H9 (cell line): ENCODE measurements around the gene USP47. TPM values are rescaled to one million over a fixed set of nuclear protein-coding genes. Genes with fewer than 3 reads are reported as not detected.

Experiments used
- DNase-seq: peaks from one replicate; pipeline ENCODE4 v3.0.0-alpha.2; 2017
- H2AFZ ChIP-seq: one replicate; pipeline ENCODE4 v1.6.1; 2013; ENCODE audit warnings: mild to moderate bottlenecking, low read length, control low read depth, moderate library complexity
- H2AK5ac ChIP-seq: 2 replicates; pipeline ENCODE4 v1.6.1; 2013; ENCODE audit warnings: low read length, control low read depth, mixed read lengths; ENCODE audit not compliant: insufficient read length
- H2BK120ac ChIP-seq: one replicate; pipeline ENCODE4 v1.6.1; 2013; ENCODE audit warnings: low read depth, mild to moderate bottlenecking, low read length, control low read depth, inconsistent platforms; ENCODE audit not compliant: poor library complexity, severe bottlenecking
- H2BK12ac ChIP-seq: 2 replicates; pipeline ENCODE4 v1.6.1; 2013; ENCODE audit warnings: low read length, control low read depth, mixed read lengths, low read depth; ENCODE audit not compliant: insufficient read length
- H2BK15ac ChIP-seq: 2 replicates; pipeline ENCODE4 v1.6.1; 2013; ENCODE audit warnings: low read depth, low read length, control low read depth
- H2BK20ac ChIP-seq: one replicate; pipeline ENCODE4 v1.6.1; 2013; ENCODE audit warnings: low read depth, mild to moderate bottlenecking, low read length, control low read depth, inconsistent platforms; ENCODE audit not compliant: poor library complexity, severe bottlenecking
- H2BK5ac ChIP-seq: 2 replicates; pipeline ENCODE4 v1.6.1; 2013; ENCODE audit warnings: low read length, control low read depth, mixed read lengths; ENCODE audit not compliant: insufficient read length
- H3K14ac ChIP-seq: 2 replicates; pipeline ENCODE4 v1.6.1; 2013; ENCODE audit warnings: low read length, control low read depth; ENCODE audit not compliant: insufficient read depth
- H3K18ac ChIP-seq: 2 replicates; pipeline ENCODE4 v1.6.1; 2013; ENCODE audit warnings: low read depth, mild to moderate bottlenecking, mixed read lengths, low read length, control low read depth; ENCODE audit not compliant: insufficient read length
- H3K23ac ChIP-seq: 2 replicates; pipeline ENCODE4 v1.6.1; 2013; ENCODE audit warnings: low read length, control low read depth, mixed read lengths, low read depth; ENCODE audit not compliant: insufficient read length
- H3K23me2 ChIP-seq: 2 replicates; pipeline ENCODE4 v1.6.1; 2013; ENCODE audit warnings: low read depth, mild to moderate bottlenecking, mixed read lengths, low read length, control low read depth; ENCODE audit not compliant: insufficient read length, poor library complexity, severe bottlenecking
- H3K27ac ChIP-seq: 2 replicates; pipeline ENCODE4 v1.5.1; 2013; ENCODE audit warnings: low read length, control low read depth, mixed read lengths, low read depth; ENCODE audit not compliant: insufficient read length
- H3K27me3 ChIP-seq: 2 replicates; pipeline ENCODE4 v1.6.1; 2013; ENCODE audit warnings: low read length, control low read depth, inconsistent platforms; ENCODE audit not compliant: insufficient read depth
- H3K4ac ChIP-seq: 2 replicates; pipeline ENCODE4 v1.6.1; 2013; ENCODE audit warnings: low read depth, mild to moderate bottlenecking, control low read depth, inconsistent platforms, low read length, moderate library complexity
- H3K4me1 ChIP-seq: 2 replicates; pipeline ENCODE4 v1.6.1; 2013; ENCODE audit warnings: low read length, control low read depth, inconsistent platforms; ENCODE audit not compliant: insufficient read depth
- H3K4me2 ChIP-seq: 2 replicates; pipeline ENCODE4 v1.6.1; 2013; ENCODE audit warnings: low read length, control low read depth, mixed read lengths; ENCODE audit not compliant: insufficient read length, insufficient read depth
- H3K56ac ChIP-seq: 2 replicates; pipeline ENCODE4 v1.6.1; 2013; ENCODE audit warnings: low read depth, mild to moderate bottlenecking, mixed read lengths, low read length, control low read depth; ENCODE audit not compliant: insufficient read length
- H3K79me1 ChIP-seq: 2 replicates; pipeline ENCODE4 v1.6.1; 2013; ENCODE audit warnings: low read depth, mild to moderate bottlenecking, moderate library complexity, low read length, control low read depth, inconsistent platforms; ENCODE audit not compliant: insufficient read depth, poor library complexity, severe bottlenecking
- H3K79me2 ChIP-seq: 2 replicates; pipeline ENCODE4 v1.6.1; 2013; ENCODE audit warnings: low read length, control low read depth, inconsistent platforms; ENCODE audit not compliant: insufficient read depth
- H3K9ac ChIP-seq: 2 replicates; pipeline ENCODE4 v1.6.1; 2013; ENCODE audit warnings: low read length, control low read depth, mixed read lengths; ENCODE audit not compliant: insufficient read length; ENCODE audit errors: extremely low read depth
- H3K9me3 ChIP-seq: one replicate; pipeline ENCODE4 v1.6.1; 2013; ENCODE audit warnings: low read depth, low read length, inconsistent platforms; ENCODE audit not compliant: control insufficient read depth
- H3T11ph ChIP-seq: one replicate; pipeline ENCODE4 v1.6.1; 2013; ENCODE audit warnings: mild to moderate bottlenecking, low read length, control low read depth, inconsistent platforms
- H4K20me1 ChIP-seq: one replicate; pipeline ENCODE4 v1.6.1; 2013; ENCODE audit not compliant: control insufficient read depth, insufficient read length, insufficient read depth
- H4K5ac ChIP-seq: 2 replicates; pipeline ENCODE4 v1.6.1; 2013; ENCODE audit warnings: low read depth, mild to moderate bottlenecking, mixed read lengths, low read length, control low read depth; ENCODE audit not compliant: insufficient read length
- H4K8ac ChIP-seq: replicated peaks from 2 replicates; pipeline ENCODE4 v1.6.1; 2013; ENCODE audit warnings: low read length, control low read depth, mixed read lengths, low read depth; ENCODE audit not compliant: insufficient read length
- H4K91ac ChIP-seq: 2 replicates; pipeline ENCODE4 v1.6.1; 2013; ENCODE audit warnings: low read depth, mild to moderate bottlenecking, moderate library complexity, mixed read lengths, low read length, control low read depth; ENCODE audit not compliant: insufficient read length
- H3K27ac Mint-ChIP-seq, 3 experiments: 2 replicates in 2 of 3; 3 replicates in 1 of 3; pipeline ENCODE4 v1.8.0; 2020 to 2021; ENCODE audit warnings: mixed read lengths in 3 of 3, mild to moderate bottlenecking in 1 of 3, moderate library complexity in 1 of 3
- H3K27me3 Mint-ChIP-seq: 2 replicates; pipeline ENCODE4 v1.8.0; 2021; ENCODE audit warnings: low read depth, mild to moderate bottlenecking, moderate library complexity, mixed read lengths
- H3K36me3 Mint-ChIP-seq, 3 experiments: 2 replicates in 2 of 3; 3 replicates in 1 of 3; pipeline ENCODE4 v1.8.0; 2020 to 2021; ENCODE audit warnings: low read depth in 3 of 3, mixed read lengths in 3 of 3; ENCODE audit not compliant: insufficient read depth in 1 of 3
- H3K4me1 Mint-ChIP-seq, 2 experiments: 2 replicates each; pipeline ENCODE4 v1.8.0; 2020; ENCODE audit warnings: mixed read lengths in 2 of 2
- H3K4me3 Mint-ChIP-seq, 2 experiments: 2 replicates in 1 of 2; 3 replicates in 1 of 2; pipeline ENCODE4 v1.8.0; 2020 to 2021; ENCODE audit warnings: mild to moderate bottlenecking in 2 of 2, mixed read lengths in 2 of 2, moderate library complexity in 1 of 2
- H3K9me3 Mint-ChIP-seq, 2 experiments: 2 replicates in 1 of 2; 3 replicates in 1 of 2; pipeline ENCODE4 v1.8.0; 2020; ENCODE audit warnings: mild to moderate bottlenecking in 2 of 2, mixed read lengths in 2 of 2, moderate library complexity in 1 of 2
- WGBS: extraction: QIAGEN DNeasy Blood & Tissue Kit; methylation state at CpG from one replicate; pipeline ENCODE4 v1.1.7; 2013; ENCODE audit warnings: missing lambda C conversion rate, low lambda C conversion rate, mixed read lengths; ENCODE audit not compliant: insufficient read length; ENCODE audit errors: extremely low coverage; 5-methylcytosine and 5-hydroxymethylcytosine counted together
- total RNA-seq: library from RNA; stranded (reverse); gene quantifications from 2 replicates; pipeline ENCODE4 v1.2.1, GENCODE V29; 2021
- TF ChIP-seq, protein P1 (sequence below): fragments of 200-600 bp; sonication (generic); conservative IDR thresholded peaks from 3 replicates; pipeline ENCODE4 v1.8.0; 2021; ENCODE audit warnings: antibody characterized with exemption, mild to moderate bottlenecking

The USP47 gene
- total RNA-seq, 1 experiment from 2014 or later = 26.7 TPM

DNA sequence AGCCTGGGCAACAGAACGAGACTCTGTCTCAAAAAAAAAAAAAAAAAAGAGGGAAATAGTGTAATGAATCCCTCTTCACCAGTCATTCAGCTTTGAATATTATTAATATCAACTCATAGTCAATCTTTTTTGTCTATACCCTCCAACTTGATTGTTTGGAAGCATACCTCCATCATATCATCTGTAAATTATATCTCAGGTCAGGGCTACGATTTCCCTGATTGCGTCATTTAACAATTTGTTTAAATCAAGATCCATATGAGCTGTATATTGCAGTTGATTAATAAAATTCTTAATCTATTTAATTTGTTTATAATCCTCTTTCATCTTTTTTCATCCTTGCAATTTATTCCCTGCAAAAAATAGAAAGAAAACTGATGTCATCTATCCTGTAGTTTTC, 60.2 kb downstream of the USP47 start:
- Mint-ChIP-seq H3K4me3 (no peak overlapping the region), H3K4me1 (0 out of 4 replicates have a peak, but pooled peaks cover 0 to 2% of the 10 kb centered on the region in 2 experiments), H3K27ac (no peak overlapping the region), H3K9me3 (no peaks in the 10 kb centered on the region), H3K27me3 (no peaks in the 10 kb centered on the region), H3K36me3 (peaks cover 0 to 9% (median 9%) of the 10 kb centered on the region in 3 experiments; a peak in 4 of 7 replicates)
- no peaks in the 10 kb centered on the region for H3K9me3 ChIP-seq
- no peak overlapping the region for H3K27ac ChIP-seq
- H3K79me2 ChIP-seq = no peaks in the 10 kb centered on the region
- no peak overlapping the region for H4K91ac ChIP-seq
- H3K27me3 ChIP-seq = no peaks in the 10 kb centered on the region
- no CpG with 5 or more reads among the region's 3 CpGs for WGBS
- no peaks in the 10 kb centered on the region for H4K20me1 ChIP-seq
- no peak overlapping the region for H3K18ac ChIP-seq
- no peak overlapping the region for H3K56ac ChIP-seq
- no peak overlapping the region for H4K8ac ChIP-seq
- no peak overlapping the region for H2BK15ac ChIP-seq
- no peak for DNase-seq
- no peak overlapping the region for H3K4ac ChIP-seq
- no peak overlapping the region for H2BK20ac ChIP-seq
- no peak overlapping the region for H3T11ph ChIP-seq
- no peak overlapping the region for H2BK5ac ChIP-seq
- no peak overlapping the region for H2AFZ ChIP-seq
- H3K4me2 ChIP-seq = no peak overlapping the region
- no peak overlapping the region for H4K5ac ChIP-seq
- no peak overlapping the region for H3K9ac ChIP-seq
- H2BK12ac ChIP-seq = no peak overlapping the region
- no peak overlapping the region for H2BK120ac ChIP-seq
- H2AK5ac ChIP-seq = no peak overlapping the region
- H3K23ac ChIP-seq = no peak overlapping the region
- H3K23me2 ChIP-seq = no peaks in the 10 kb centered on the region
- TF ChIP-seq, protein P1, sequence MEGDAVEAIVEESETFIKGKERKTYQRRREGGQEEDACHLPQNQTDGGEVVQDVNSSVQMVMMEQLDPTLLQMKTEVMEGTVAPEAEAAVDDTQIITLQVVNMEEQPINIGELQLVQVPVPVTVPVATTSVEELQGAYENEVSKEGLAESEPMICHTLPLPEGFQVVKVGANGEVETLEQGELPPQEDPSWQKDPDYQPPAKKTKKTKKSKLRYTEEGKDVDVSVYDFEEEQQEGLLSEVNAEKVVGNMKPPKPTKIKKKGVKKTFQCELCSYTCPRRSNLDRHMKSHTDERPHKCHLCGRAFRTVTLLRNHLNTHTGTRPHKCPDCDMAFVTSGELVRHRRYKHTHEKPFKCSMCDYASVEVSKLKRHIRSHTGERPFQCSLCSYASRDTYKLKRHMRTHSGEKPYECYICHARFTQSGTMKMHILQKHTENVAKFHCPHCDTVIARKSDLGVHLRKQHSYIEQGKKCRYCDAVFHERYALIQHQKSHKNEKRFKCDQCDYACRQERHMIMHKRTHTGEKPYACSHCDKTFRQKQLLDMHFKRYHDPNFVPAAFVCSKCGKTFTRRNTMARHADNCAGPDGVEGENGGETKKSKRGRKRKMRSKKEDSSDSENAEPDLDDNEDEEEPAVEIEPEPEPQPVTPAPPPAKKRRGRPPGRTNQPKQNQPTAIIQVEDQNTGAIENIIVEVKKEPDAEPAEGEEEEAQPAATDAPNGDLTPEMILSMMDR = no peak
- no peaks in the 10 kb centered on the region for H3K79me1 ChIP-seq
- no peak overlapping the region for H3K14ac ChIP-seq
- no peaks in the 10 kb centered on the region for H3K4me1 ChIP-seq
